Measurements from ENCODE around the gene PERCC1.

Gene PERCC1

GRCh38 chr16:1450218-1450617 lies 19.3 kb downstream of the PERCC1 start:
- DNase-seq (ENCODE audit: low read depth): no peak

GRCh38 chr16:1450841-1451240 lies 20.0 kb downstream of the PERCC1 start:
- DNase-seq (ENCODE audit: low read depth): no peak

DNA sequence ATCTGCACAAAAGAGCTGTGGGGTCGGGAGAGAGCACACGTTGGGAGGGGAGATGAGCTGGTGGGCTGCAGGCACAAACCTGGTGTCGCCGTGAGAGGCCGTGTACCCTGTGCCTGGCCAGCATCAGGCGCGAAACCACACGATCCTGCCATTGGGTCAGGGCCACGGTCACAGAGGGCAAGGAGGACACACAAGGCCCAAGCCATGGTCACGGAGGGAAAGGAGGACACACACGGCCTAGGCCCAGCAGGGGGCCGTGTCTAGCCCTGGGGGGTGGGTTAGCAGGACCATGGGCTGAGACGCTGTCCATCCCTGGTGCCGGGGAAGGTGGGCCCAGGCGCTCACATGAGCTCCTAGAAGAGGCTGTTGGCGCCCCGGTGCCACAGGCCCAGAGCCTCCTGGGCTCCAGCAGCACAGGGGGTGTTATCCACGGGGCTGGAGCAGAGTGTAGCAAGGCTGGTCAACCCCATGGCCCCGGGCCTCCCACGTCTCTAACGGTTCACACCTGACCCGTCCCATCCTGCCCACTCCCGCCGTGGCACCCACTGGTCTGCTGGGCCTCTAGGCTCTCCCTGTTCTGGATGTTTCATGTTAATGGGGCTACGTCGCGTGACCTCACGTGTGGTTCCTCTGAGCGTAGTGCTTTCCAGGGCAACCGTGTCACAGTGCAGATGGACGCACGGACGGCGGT lies 21.0 kb downstream of the PERCC1 start:
- no peak for DNase-seq (ENCODE audit: low read depth)

GRCh38 chr16:1452530-1452929 lies 21.7 kb downstream of the PERCC1 start:
- no peak for DNase-seq (ENCODE audit: low read depth)

DNA sequence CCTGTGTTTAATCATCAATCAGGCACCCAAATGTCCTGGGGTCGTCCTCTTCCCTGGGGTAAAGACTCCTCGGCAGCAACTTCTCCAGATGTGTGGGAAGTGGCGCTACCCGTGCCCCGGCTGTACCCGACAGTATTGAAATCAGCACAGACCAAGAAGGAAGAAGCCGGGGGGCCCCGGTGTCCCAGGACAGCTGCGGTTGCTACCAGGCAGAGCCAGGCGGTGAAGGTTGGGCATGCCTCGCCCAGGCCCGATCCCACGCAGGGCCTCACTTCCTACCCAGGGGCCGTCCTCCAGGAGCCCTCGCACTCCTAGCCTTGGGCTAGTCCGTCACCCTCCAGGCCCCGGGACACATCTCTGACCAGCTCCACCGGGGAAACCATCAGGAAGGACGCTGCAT lies 22.4 kb downstream of the PERCC1 start:
- no peak for DNase-seq (ENCODE audit: low read depth)

DNA sequence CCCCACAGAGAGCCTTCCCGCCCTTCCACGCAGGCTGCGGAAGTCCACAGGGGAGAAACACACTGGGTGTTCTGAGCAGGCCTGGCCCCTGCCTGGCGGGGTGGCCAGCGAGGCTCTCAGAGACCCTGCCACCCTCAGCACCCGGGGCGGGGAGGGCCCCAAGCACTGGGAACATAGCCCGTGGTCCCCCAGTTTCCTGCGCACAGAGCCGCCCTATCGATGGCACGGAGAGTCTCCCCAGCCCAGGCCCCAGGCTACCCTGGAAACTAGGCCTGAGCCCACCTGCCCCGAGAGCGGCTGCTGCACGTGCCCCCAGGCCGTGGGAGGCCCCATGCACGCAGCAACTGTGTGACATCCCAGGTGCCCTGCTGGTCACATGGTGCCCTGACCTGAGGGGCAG lies 23.7 kb downstream of the PERCC1 start:
- no peak for DNase-seq (ENCODE audit: low read depth)

DNA sequence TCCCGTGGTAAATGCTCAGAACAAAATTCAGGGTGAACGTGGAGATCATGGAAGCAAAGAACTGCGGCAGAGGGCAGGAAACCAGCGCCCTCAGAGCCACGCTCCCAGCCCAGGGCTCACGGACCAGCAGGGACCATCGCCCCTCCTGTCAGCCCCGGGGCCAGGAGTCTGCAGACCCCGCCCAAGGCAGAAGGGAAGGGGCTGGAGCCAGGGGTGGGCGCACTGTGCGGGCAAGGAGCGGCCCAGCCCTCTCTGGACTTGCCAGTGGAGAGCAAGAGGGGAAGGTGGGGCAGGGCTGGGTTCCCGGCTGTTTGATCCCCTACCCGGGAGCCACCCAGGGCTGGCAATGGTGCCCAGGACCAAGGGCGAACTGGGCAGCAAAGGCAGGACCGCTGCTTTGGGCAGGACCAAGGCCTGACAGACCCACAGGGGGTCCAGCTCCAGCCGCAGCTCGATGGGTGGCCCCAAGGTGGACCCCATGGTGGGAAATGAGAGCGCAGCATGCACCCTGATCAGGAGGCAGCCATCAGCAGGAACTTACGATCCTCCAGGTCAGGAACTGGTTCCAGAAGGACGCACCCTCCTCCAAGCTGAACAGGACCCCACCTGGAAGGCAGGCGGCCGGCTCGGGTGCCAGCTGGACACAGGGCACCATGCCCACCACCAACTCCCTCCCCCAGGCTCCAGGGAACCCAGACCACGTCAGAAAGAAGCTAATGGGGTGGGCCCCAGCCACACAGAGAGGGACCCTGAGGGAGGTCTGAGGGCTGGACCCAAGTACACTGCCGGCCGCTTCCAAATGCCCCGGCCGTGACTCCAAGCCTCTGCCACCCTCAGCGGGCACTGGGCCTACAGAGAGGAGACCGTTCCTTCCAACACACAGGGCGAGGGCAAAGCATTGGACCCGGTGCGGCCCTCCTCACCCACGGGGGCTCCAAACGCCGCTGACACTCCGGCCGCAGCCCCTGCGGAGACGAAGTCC lies 24.6 kb downstream of the PERCC1 start:
- DNase-seq (ENCODE audit: low read depth): no peak

- no peak for DNase-seq (ENCODE audit: low read depth)
Measured at GRCh38 chr16:1456951-1457350, 26.1 kb downstream of the PERCC1 start.

- no peak for DNase-seq (ENCODE audit: low read depth)
Measured at GRCh38 chr16:1457489-1458245, 26.8 kb downstream of the PERCC1 start.

- no peak for DNase-seq (ENCODE audit: low read depth)
Measured at GRCh38 chr16:1458336-1458976, 27.6 kb downstream of the PERCC1 start.

DNA sequence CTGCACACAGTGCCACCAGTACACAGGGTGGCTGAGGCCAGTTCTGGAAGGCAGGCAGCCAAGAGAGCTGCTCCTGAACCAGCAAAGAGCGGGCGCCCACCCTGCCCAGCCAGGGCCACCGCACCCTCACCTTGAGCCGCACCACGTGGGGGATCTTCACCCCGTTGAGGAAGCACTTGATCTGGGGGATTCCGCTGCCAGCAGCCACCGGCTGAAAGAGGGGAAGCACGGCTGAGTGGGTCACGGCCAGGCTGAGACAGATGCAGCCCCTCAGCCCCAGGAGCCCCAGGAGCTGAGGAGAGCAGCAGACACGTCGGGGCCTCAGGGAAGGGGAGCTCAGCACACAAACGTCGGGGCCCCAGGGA lies 28.1 kb downstream of the PERCC1 start:
- no peak for DNase-seq (ENCODE audit: low read depth)

DNA sequence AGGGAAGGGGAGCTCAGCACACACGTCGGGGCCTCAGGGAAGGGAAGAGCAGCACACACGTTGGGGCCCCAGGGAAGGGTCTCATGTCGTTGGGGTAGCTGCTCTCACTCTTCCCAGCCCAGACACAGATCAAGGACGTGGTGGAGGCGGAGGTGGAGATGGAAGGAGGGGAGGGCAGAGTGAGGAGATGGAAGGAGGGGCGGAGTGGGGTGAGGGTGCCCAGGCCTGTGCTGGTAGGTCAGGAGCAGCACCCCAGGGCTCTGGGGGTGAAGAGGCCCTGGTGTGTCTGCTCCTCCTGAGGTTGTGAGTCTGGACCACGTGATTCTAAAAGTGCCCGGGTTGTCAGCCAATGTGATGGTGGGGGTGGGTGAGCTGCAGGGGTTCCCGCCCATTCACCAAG lies 29.1 kb downstream of the PERCC1 start:
- no peak for DNase-seq (ENCODE audit: low read depth)

- DNase-seq (ENCODE audit: low read depth): no peak
Measured at GRCh38 chr16:1460602-1461138, 29.8 kb downstream of the PERCC1 start.

DNA sequence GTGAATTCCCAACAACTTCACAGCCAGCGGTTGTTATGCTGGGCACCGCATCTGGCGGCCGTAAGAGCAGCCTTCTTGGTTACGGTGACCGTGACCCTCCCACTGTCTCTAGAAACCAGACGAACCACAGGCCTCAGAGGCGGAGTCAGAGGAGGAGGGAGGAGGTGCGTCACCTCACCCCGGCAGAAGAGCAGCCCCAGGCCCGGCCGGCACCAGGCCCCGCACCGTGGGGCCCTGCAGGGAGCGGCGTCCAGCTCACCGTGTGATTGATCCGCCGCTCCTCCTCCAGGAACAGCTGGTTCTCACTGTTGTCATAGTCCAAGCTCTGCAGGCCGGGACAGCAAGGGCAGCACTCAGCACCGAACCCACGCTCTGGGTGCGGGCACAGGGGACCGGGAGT lies 30.3 kb downstream of the PERCC1 start:
- DNase-seq (ENCODE audit: low read depth): no peak

- DNase-seq (ENCODE audit: low read depth): no peak
Measured at GRCh38 chr16:1464196-1464893, 33.5 kb downstream of the PERCC1 start.

- no peak for DNase-seq (ENCODE audit: low read depth)
Measured at GRCh38 chr16:1464894-1465566, 34.2 kb downstream of the PERCC1 start.

DNA sequence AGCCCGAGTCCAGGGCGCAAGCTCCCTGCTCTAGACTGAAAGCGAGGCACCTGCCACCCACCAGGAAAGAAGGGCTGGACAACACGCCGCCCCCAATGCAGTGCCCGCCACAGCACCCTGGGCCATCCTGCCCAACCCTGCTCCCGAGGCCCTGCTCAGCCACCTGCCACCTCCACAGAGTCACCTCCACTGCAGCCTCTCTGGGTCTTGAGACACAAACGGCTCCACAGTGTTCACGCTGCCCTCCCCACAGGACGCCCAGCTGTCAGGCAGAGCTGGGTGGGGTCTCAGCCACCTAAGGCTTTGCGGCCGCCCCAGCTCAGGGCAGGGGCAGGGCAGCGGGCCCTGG lies 34.7 kb downstream of the PERCC1 start:
- no peak for DNase-seq (ENCODE audit: low read depth)

GRCh38 chr16:1466054-1466453 lies 35.2 kb downstream of the PERCC1 start:
- no peak for DNase-seq (ENCODE audit: low read depth)

- DNase-seq (ENCODE audit: low read depth): no peak
Measured at GRCh38 chr16:1466968-1467521, 36.2 kb downstream of the PERCC1 start.

GRCh38 chr16:1468426-1468810 lies 37.5 kb downstream of the PERCC1 start:
- no peak for DNase-seq (ENCODE audit: low read depth)

Data from CMK (cell line).